CD14-positive monocyte (primary cell): ENCODE results near the gene GLYATL2. TPM values are rescaled to one million over a fixed set of nuclear protein-coding genes. Genes with fewer than 3 reads are reported as not detected.

Experiments
- DNase-seq, 3 donors: peaks; one replicate each; pipeline ENCODE4 v3.0.0-alpha.2; 2011 to 2022
- H2AFZ ChIP-seq: 2 replicates; pipeline ENCODE4 v1.6.0; 2012; ENCODE audit warnings: mild to moderate bottlenecking, low read depth, low read length, inconsistent platforms; ENCODE audit not compliant: insufficient read depth, poor library complexity, severe bottlenecking
- H3K27ac ChIP-seq, 2 donors: 1 replicate in 1 of 2; 2 replicates in 1 of 2; pipeline ENCODE4 v1.5.1; 2012 to 2013; ENCODE audit warnings: low read length in 2 of 2, control low read depth in 1 of 2, inconsistent platforms in 1 of 2, low read depth in 1 of 2, mild to moderate bottlenecking in 1 of 2
- H3K27me3 ChIP-seq, 2 donors: one replicate each; pipeline versions ENCODE4 v1.6.0 to v1.6.1; 2011 to 2013; ENCODE audit warnings: low read length in 2 of 2; ENCODE audit not compliant: control insufficient read depth in 2 of 2, insufficient read depth in 2 of 2
- H3K36me3 ChIP-seq, 2 donors: replicated peaks in 1 of 2; 1 replicate in 1 of 2; 2 replicates in 1 of 2; pipeline versions ENCODE4 v1.5.1 to v1.6.1; 2012 to 2013; ENCODE audit warnings: low read length in 2 of 2, control low read depth in 1 of 2, inconsistent platforms in 1 of 2, mild to moderate bottlenecking in 1 of 2; ENCODE audit not compliant: insufficient read depth in 2 of 2, control insufficient read depth in 1 of 2
- H3K4me1 ChIP-seq, 2 donors: 1 replicate in 1 of 2; 2 replicates in 1 of 2; pipeline versions ENCODE4 v1.5.1 to v1.6.1; 2012 to 2013; ENCODE audit warnings: low read length in 2 of 2, control low read depth in 1 of 2, inconsistent platforms in 1 of 2, mild to moderate bottlenecking in 1 of 2, moderate library complexity in 1 of 2; ENCODE audit not compliant: insufficient read depth in 2 of 2, control insufficient read depth in 1 of 2
- H3K4me2 ChIP-seq: replicated peaks from 2 replicates; pipeline ENCODE3; 2012; ENCODE audit warnings: low read length, moderate library complexity, mild to moderate bottlenecking; ENCODE audit not compliant: poor library complexity, severe bottlenecking; ENCODE audit errors: extremely low read depth
- H3K4me3 ChIP-seq, 3 experiments: fragments of 200-600 bp in 1 of 3; sonication (generic) in 1 of 3; replicated peaks in 1 of 3; 1 replicate in 2 of 3; 2 replicates in 1 of 3; pipeline ENCODE4 v1.5.1; 2011 to 2013; ENCODE audit warnings: low read length in 3 of 3, mild to moderate bottlenecking in 3 of 3, control low read depth in 2 of 3, low read depth in 2 of 3, inconsistent platforms in 1 of 3, moderate library complexity in 1 of 3
- H3K79me2 ChIP-seq: 2 replicates; pipeline ENCODE4 v1.6.0; 2012; ENCODE audit warnings: mild to moderate bottlenecking, control low read depth, inconsistent platforms, low read length, moderate library complexity; ENCODE audit not compliant: insufficient read depth
- H3K9ac ChIP-seq: 2 replicates; pipeline ENCODE4 v1.6.0; 2017; ENCODE audit warnings: low read length, mild to moderate bottlenecking; ENCODE audit not compliant: insufficient read depth, poor library complexity, severe bottlenecking
- H3K9me3 ChIP-seq, 2 donors: replicated peaks in 1 of 2; 1 replicate in 1 of 2; 2 replicates in 1 of 2; pipeline versions ENCODE4 v1.5.1 to v1.6.1; 2012 to 2013; ENCODE audit warnings: low read length in 2 of 2, control low read depth in 1 of 2; ENCODE audit not compliant: control insufficient read depth in 1 of 2, insufficient read depth in 1 of 2
- H4K20me1 ChIP-seq: 2 replicates; pipeline ENCODE4 v1.6.0; 2012; ENCODE audit warnings: mild to moderate bottlenecking, low read length, control low read depth, moderate library complexity; ENCODE audit not compliant: insufficient read depth
- H3K27ac Mint-ChIP-seq, 7 donors: one replicate each; pipeline ENCODE4 v1.8.0; 2020; ENCODE audit warnings: mild to moderate bottlenecking in 7 of 7, mixed read lengths in 7 of 7, moderate library complexity in 6 of 7, inconsistent platforms in 2 of 7
- H3K27me3 Mint-ChIP-seq, 3 donors: one replicate each; pipeline ENCODE4 v1.8.0; 2021 to 2022; ENCODE audit warnings: low read depth in 3 of 3, mild to moderate bottlenecking in 3 of 3, mixed read lengths in 3 of 3, moderate library complexity in 3 of 3, inconsistent platforms in 1 of 3
- H3K36me3 Mint-ChIP-seq, 2 donors: one replicate each; pipeline ENCODE4 v1.8.0; 2020; ENCODE audit warnings: mixed read lengths in 2 of 2, inconsistent platforms in 1 of 2, mild to moderate bottlenecking in 1 of 2
- H3K4me1 Mint-ChIP-seq: one replicate; pipeline ENCODE4 v1.8.0; 2020; ENCODE audit warnings: mild to moderate bottlenecking, mixed read lengths
- H3K4me3 Mint-ChIP-seq, 2 donors: one replicate each; pipeline ENCODE4 v1.8.0; 2020; ENCODE audit warnings: mild to moderate bottlenecking in 2 of 2, mixed read lengths in 2 of 2, moderate library complexity in 1 of 2
- H3K9me3 Mint-ChIP-seq, 7 donors: one replicate each; pipeline ENCODE4 v1.8.0; 2020 to 2022; ENCODE audit warnings: mixed read lengths in 7 of 7, mild to moderate bottlenecking in 6 of 7, moderate library complexity in 6 of 7, inconsistent platforms in 2 of 7
- WGBS: methylation state at CpG from one replicate; pipeline ENCODE4 v1.1.5; 2013; ENCODE audit warnings: missing lambda C conversion rate; ENCODE audit not compliant: insufficient coverage; 5-methylcytosine and 5-hydroxymethylcytosine counted together
- intact Hi-C, 2 donors: fragments of 100-400 bp; cut with micrococcal nuclease; formaldehyde crosslinking; loops; one replicate each; pipeline versions ENCODE4 v1.15.0 to v1.15.1; 2023
- polyA minus RNA-seq: library from RNA; depleted of rRNA, polyadenylated mRNA; stranded (reverse); fragments of >200 nt; gene quantifications from 2 replicates; pipeline ENCODE4 v1.2.3, GENCODE V29; 2012
- polyA plus RNA-seq, 3 donors: library from polyadenylated mRNA; depleted of rRNA in 1 of 3; unstranded in 2 of 3; stranded (reverse) in 1 of 3; fragments of 300-500 nt in 2 of 3; fragments of >200 nt in 1 of 3; fragmentation: Illumina TruSeq in 2 of 3; gene quantifications; 1 replicate in 2 of 3; 2 replicates in 1 of 3; pipeline ENCODE4 v1.2.3, GENCODE V29; 2012 to 2021
- total RNA-seq, 12 experiments: library from RNA in 1 of 12; stranded (reverse) in 1 of 12; fragments of 120-200 nt in 1 of 12; gene quantifications; one replicate each; pipeline ENCODE4 v1.2.4 and lab custom pipeline; 2013 to 2026; ENCODE audit warnings: mixed read lengths in 6 of 12, inconsistent platforms in 1 of 12
- TF ChIP-seq, protein P1 (sequence below): fragments of 200-600 bp; IDR thresholded peaks from one replicate; pipeline ENCODE4 v1.8.0; 2022; ENCODE audit warnings: antibody characterized with exemption, mild to moderate bottlenecking

GLYATL2 gene, protein sequence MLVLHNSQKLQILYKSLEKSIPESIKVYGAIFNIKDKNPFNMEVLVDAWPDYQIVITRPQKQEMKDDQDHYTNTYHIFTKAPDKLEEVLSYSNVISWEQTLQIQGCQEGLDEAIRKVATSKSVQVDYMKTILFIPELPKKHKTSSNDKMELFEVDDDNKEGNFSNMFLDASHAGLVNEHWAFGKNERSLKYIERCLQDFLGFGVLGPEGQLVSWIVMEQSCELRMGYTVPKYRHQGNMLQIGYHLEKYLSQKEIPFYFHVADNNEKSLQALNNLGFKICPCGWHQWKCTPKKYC
- total RNA-seq (2013) = 0.04 TPM
- not detected for polyA plus RNA-seq
- 0.16 TPM in 1 of 2 replicates, not detected in the other for polyA minus RNA-seq
- total RNA-seq (lab: John Stamatoyannopoulos, UW) = 0 to 0.69 (median 0.05) reads per million in 11 experiments

DNA sequence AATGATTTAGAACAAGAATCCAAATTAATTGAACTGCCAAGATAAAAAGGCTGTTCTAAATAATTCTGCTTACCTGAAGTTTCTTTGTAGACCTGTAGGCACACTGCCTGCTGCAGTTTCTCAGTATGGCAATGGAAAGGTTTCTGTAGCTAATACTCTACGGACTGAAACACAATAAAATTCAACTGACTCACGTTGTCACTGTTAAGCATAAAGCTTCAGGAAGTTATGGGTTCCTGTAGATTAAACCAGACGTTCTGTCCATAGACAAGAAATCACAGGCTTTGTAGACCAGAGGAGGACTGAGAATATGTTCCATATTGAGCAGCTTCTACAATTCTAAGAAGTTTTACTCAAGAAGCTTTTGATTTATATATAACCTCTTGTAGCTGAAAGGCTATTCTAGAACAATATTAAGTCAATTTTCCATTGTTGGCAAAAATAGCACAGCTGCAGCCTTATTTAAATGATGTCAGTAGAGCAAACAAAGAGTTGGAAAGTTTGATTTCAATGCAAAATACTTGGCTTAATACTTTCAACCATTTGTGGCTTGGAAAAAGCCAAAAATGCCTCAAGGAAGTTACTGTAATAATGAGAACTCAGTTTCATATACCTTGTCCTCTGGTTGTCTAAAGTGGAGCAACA is at the start of gene GLYATL2:
TSS of gene GLYATL2 (minus strand) at position 344 of the 645 bp plus-strand sequence. CDS start 5,092 bp downstream, outside the sequence.
- Mint-ChIP-seq H3K27me3 (peaks cover 2 to 3% (median 2%) of the 10 kb centered on the region in 3 donors), H3K4me3 (no peak within 1 kb of the TSS), H3K9me3 (no peaks in the 10 kb centered on the region), H3K36me3 (no peaks in the 10 kb centered on the region), H3K27ac (no peak within 1 kb of the TSS), H3K4me1 (peaks cover 14% of the 10 kb centered on the region)
- no peak for DNase-seq
- Histone ChIP-seq H3K9ac (no peak within 1 kb of the TSS), H2AFZ (no peak within 1 kb of the TSS), H3K36me3 (no peaks in the 10 kb centered on the region), H3K27me3 (no peaks in the 10 kb centered on the region), H3K4me3 (no peak within 1 kb of the TSS), H3K4me2 (no peak within 1 kb of the TSS), H4K20me1 (no peaks in the 10 kb centered on the region), H3K79me2 (no peaks in the 10 kb centered on the region), H3K4me1 (peaks cover 8 to 10% of the 10 kb centered on the region in 2 donors), H3K27ac (no peak within 1 kb of the TSS), H3K9me3 (no peaks in the 10 kb centered on the region)
- TF ChIP-seq, protein P1, sequence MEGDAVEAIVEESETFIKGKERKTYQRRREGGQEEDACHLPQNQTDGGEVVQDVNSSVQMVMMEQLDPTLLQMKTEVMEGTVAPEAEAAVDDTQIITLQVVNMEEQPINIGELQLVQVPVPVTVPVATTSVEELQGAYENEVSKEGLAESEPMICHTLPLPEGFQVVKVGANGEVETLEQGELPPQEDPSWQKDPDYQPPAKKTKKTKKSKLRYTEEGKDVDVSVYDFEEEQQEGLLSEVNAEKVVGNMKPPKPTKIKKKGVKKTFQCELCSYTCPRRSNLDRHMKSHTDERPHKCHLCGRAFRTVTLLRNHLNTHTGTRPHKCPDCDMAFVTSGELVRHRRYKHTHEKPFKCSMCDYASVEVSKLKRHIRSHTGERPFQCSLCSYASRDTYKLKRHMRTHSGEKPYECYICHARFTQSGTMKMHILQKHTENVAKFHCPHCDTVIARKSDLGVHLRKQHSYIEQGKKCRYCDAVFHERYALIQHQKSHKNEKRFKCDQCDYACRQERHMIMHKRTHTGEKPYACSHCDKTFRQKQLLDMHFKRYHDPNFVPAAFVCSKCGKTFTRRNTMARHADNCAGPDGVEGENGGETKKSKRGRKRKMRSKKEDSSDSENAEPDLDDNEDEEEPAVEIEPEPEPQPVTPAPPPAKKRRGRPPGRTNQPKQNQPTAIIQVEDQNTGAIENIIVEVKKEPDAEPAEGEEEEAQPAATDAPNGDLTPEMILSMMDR = no peak
- no CpG with 5 or more reads among the region's 3 CpGs for WGBS
- intact Hi-C loops = no loop called here

DNA sequence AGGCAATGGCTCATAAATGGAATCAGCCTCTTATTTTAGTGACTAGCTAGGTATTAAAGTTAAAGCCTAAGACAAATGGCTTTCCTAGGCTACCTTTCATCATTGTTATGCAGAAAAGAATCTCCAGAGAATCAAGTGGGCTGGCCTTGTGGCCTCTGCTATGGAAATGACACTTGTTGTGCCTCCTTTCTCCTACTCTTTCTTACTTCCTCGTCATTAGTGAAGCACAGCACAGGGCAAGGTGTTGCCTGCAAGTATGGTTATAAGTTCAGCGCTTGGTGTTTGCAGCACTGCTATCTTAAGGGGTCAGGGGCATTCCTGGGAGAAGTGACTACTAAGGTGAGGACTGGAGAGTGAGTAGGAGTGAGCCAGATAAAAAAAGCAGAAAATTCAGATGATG is 49.4 kb upstream of the GLYATL2 start:
- H3K27ac Mint-ChIP-seq = no peak overlapping the region
- Histone ChIP-seq H3K4me3 (no peak overlapping the region), H3K36me3 (no peaks in the 10 kb centered on the region), H2AFZ (no peak overlapping the region), H3K9me3 (peaks cover 0 to 6% of the 10 kb centered on the region in 2 donors), H3K4me2 (no peak overlapping the region), H3K4me1 (no peaks in the 10 kb centered on the region), H3K27me3 (no peaks in the 10 kb centered on the region), H3K79me2 (no peaks in the 10 kb centered on the region), H3K9ac (no peak overlapping the region), H4K20me1 (no peaks in the 10 kb centered on the region), H3K27ac (no peak overlapping the region)
- DNase-seq = no peak
- peaks cover 2 to 9% (median 3%) of the 10 kb centered on the region in 7 donors for H3K9me3 Mint-ChIP-seq
- H3K4me3 Mint-ChIP-seq = no peak overlapping the region
- H3K27me3 Mint-ChIP-seq = peaks cover 0 to 3% (median 1%) of the 10 kb centered on the region in 3 donors
- TF ChIP-seq, protein P1 = no peak
- intact Hi-C loops = no loop called here
- no peaks in the 10 kb centered on the region for H3K36me3 Mint-ChIP-seq
- WGBS = 100% methylated on average over 1 of the region's 2 CpGs
- H3K4me1 Mint-ChIP-seq = peaks cover 2% of the 10 kb centered on the region
